SJCRH30 (cell line): Measurements from ENCODE around the gene MFSD2A. TPM values are rescaled to one million over a fixed set of nuclear protein-coding genes. Genes with fewer than 3 reads are reported as not detected.

Experiments
- total RNA-seq: library from RNA; depleted of rRNA; stranded (reverse); fragments of >200 nt; shearing (Covaris generic); gene quantifications from 2 replicates; pipeline ENCODE4 v1.2.3, GENCODE V29; 2014; rRNA removed

Gene MFSD2A
- total RNA-seq, 1 experiment from 2014 or later: 56.6 TPM

Other genes with a start within 250 kb of the MFSD2A start
- 62.2 and 64.0 TPM in 2 replicates for gene PPIE, start 216.3 kb upstream of the MFSD2A start, total RNA-seq
- 3.8 and 4.3 TPM in 2 replicates for gene OXCT2, start 183.8 kb upstream of the MFSD2A start, total RNA-seq
- 12.2 and 12.6 TPM in 2 replicates for gene BMP8B, start 166.3 kb upstream of the MFSD2A start, total RNA-seq
- 31.3 and 35.7 TPM in 2 replicates for gene TRIT1, start 71.6 kb upstream of the MFSD2A start, total RNA-seq
- gene MYCL, start 53.2 kb upstream of the MFSD2A start, total RNA-seq: 14.4 and 16.4 TPM in 2 replicates
- gene CAP1, start 85.6 kb downstream of the MFSD2A start, total RNA-seq: 254 and 279 TPM in 2 replicates
- gene PPT1, start 142.1 kb downstream of the MFSD2A start, total RNA-seq: 128 and 129 TPM in 2 replicates
- 36.2 and 37.5 TPM in 2 replicates for gene RLF, start 206.2 kb downstream of the MFSD2A start, total RNA-seq